EL (cell line): ENCODE measurements around the gene STIM2.
"Not testable (repeated sequence)": the region's sequence is repeated elsewhere in the genome, so short reads cannot be mapped to it uniquely, and the experiment has no call there.

Source experiments
- DNase-seq: peaks from one replicate; pipeline ENCODE4 v3.0.0-alpha.2; 2016

The STIM2 gene

DNA sequence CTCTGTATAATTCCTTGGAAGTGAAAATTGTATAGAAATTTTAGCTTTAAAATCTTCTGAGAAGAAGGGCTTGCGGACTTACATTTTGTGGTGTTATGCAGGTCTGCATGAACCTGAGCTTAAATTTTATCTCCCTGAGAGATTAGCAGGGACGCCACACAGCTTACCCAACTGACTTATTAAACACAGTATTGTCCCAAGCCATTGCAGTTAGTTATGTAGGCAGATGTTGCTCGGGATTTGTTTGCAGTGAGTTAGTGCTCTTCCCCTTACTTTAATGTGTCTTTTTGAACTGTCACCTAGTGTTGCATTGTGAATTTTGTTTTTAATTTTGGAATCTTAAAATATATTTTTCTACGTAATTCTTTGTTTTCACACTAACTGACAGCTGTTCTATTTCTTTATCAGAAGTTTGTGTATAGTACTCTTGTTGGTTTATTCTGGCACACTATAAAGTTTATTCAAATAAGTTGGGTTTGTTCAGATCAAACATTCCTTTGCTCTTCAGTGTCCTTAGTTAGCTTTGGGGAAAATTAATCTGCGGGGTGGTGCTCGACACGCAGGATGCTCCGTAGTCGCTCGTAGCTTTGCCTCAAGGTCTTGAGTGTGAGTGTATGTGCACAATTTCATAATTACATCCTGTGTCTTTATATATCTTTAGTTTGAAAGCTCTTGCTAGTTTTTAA, 145.4 kb downstream of the STIM2 start:
- DNase-seq = peak; percentile 17

GRCh38 chr4:27006646-27007045, 146.0 kb downstream of the STIM2 start:
- no peak for DNase-seq

DNA sequence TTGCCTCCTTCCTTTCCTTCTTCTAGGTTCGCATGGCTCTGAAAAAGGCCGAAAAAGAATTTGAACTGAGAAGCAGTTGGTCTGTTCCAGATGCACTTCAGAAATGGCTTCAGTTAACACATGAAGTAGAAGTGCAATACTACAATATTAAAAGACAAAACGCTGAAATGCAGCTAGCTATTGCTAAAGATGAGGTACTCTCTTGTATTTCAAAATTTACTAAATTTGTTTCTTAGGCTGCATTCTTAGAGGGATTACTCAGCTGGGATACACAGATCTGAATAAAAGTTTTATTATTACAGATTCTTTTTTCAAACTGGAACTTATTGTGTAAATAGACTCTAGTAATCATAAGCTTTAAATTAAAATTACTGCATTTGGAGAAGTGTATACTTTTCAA, 146.9 kb downstream of the STIM2 start:
- DNase-seq = no peak

DNA sequence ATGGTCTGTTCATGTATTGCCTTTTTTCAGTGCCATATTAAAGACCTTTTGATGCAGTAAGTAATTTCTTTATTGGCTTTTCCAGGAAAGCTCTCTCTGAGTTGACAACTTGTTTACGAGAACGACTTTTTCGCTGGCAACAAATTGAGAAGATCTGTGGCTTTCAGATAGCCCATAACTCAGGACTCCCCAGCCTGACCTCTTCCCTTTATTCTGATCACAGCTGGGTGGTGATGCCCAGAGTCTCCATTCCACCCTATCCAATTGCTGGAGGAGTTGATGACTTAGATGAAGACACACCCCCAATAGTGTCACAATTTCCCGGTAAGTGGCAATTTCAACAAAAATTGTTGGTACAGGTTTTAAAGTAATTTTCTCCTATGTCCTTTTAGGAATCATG, 148.0 kb downstream of the STIM2 start:
- no peak for DNase-seq

DNA sequence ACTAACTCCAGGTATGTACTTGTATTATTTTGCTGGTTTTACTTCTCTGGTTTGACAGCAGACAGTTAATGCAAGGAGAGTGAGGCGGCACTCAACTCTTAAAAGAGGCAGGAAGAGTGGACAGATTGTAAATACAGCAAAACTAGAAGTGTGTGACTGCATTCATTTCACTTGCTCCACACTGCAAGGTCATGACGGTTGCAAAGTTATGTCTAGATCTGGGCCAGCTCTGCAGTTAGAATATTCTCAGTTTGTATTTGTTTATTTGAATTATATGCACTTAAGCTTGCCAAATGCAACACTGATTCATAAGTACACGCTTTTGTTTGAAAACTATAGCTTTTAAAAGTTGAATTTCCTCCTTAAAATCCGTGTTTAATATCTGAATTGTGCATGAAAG, 148.9 kb downstream of the STIM2 start:
- DNase-seq = peak; percentile 27

DNA sequence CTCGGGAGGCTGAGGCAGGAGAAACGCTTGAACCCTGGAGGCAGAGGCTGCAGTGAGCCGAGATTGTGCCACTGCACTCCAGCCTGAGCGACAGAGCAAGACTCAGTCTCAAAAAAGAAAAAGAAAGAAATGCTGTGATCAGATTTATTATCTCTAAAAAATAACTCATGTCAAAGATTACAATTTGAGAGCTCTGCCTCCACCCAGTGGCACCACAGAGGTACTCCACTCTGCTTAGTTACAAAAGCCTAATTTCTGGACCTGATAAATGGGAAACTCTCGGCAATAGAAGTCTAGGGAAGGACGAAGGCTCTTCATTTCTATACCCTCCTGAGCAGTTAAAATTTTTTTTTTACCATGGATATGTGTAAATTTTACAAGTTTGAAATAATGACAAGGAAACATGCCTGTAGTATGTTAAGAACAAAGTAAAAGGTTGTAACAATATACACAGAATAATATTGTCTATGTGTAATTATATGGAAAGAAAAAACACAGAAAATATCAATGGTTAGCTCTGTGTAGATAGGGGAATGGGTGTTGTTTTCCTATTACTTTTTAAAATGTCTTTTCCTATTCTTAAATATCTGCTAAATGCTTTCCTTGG, 149.8 kb downstream of the STIM2 start:
- DNase-seq = peak; percentile 67

DNA sequence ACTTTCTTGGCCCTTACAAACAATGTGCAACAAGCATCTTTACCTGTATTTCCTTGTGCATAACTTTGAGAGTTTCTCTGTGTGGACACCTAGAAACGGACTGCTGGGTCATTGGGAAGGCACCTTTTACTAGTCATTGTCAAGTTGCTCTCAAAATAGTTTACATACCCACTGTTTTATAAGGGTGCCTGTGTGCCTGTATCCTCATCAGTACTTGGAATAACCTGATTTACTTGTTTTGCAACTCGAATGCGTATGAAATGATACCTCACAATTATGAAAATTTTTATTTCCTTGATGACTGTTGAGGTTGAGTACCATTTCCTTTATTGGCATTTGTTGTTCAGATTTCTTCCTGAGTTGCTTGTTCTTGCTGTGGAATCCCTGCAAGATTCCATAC, 150.8 kb downstream of the STIM2 start:
- no peak for DNase-seq

DNA sequence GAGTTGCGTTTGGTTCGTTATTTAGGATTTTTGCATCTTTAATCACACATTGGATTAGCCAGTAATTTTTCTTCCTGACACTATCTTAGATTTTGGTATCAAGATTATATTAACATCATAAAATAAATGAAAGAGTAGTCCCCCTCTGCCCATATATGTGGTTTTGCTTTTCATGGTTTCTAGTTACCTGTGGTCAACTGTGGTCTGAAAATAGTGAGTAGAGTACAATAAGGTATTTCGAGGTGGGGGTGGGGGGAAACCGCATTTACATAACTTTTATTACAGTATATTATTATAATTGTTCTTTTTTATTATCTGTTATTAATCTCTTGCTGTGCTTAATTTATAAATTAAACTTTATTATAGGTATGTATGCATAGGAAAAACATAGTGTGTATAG, 152.4 kb downstream of the STIM2 start:
- DNase-seq = no peak

DNA sequence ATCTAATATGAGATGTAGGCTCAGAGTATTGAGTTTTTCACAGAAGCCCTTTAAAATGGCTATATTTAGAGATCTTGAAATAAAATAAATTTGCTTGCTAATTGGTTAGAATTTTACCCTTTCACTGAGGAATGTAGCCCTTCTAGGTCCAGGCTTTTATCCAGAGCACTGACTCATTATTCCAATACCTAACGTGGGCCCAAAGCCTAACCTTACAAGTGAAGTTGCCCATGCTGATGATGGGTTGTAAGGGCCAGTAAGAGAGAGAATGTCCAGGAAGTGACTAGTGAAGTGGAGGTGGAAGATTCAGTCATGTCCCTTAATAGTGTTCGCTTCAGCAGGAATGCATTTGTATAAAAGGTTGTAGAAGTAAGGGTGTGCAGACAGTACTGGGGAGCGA, 155.9 kb downstream of the STIM2 start:
- DNase-seq = peak; percentile 15

DNA sequence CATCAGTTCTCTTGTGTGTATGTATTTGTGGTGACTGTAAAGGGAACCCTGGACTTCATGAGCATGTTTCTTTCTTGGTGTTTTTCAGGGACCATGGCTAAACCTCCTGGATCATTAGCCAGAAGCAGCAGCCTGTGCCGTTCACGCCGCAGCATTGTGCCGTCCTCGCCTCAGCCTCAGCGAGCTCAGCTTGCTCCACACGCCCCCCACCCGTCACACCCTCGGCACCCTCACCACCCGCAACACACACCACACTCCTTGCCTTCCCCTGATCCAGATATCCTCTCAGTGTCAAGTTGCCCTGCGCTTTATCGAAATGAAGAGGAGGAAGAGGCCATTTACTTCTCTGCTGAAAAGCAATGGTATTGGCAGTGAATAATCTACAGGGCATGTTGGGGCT, 157.0 kb downstream of the STIM2 start:
- no peak for DNase-seq

DNA sequence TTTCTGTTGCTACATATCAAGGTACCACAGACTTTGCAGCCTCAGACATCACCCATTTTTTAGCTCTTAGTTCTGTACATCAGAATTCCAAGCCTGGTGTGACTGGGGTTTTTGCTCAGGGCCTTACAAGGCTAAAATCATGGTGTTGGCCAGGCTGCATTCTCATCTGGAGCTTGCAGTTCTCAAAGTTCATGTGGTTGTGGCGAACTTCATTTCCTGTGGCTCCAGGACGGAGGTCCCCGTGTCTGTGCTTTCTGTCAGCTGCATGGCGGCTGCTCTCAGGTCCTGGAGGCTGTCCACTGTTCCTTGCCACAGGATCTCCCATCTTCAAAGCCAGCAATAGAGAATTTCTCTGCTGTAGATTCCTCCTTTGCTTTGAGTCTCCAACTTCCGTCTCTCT, 157.4 kb downstream of the STIM2 start:
- DNase-seq = no peak

- no peak for DNase-seq
These were observed 158.3 kb downstream of the STIM2 start for GRCh38 chr4:27018910-27019309.

DNA sequence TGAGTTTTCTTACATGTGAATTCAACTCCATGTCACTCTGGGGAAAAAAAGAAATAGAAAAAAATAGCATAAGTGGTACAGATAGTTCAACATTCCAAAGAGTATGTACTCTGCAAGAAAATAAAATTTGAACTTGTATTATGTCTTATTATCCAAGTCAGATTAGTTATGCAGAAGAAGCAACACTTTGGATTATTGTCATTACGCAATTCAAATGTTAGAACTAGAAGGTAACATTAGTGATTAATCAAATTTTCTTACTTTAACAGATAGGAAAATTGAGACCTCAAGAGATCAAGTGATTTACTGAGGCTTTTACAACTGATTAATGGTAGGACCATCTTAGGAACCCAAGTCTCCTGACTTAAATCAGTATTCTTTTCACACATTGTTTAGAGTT, 159.1 kb downstream of the STIM2 start:
- DNase-seq = no peak

DNA sequence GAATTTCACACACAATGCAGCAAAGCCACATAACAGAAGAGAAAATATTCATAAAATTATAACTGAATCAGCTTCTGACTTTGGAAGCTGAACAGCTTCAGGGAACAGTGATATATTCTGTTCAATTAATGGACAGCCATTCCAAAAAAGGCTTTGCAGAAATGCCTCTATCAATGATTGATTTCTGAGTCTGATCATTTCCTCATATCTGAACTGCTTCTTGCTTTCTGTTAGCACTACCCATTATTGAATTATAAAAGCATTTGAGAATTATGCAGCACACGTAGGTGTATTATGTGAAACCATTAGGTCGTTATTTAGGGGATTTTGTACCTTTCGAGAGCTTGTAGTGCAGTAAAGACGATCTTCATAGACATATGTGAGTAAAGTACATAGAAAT, 159.6 kb downstream of the STIM2 start:
- DNase-seq = no peak

DNA sequence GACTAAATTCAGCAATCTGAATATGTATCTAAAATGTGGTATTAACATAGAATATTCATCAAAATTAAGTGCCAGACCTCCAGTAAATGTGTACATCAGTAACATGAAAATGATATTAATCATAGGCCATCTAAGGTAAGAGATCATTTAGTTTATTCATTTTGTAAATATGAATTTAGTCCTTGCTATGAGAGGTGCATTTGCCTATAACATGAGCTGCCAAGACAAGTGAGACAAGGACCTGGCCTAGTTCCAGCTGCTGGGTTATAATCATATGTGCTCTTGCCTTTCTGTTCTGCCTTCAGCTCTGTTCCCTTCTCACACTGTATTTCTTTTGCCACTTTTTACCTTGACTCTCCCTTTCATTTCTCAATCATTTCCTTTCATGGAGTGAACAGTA, 160.0 kb downstream of the STIM2 start:
- no peak for DNase-seq

DNA sequence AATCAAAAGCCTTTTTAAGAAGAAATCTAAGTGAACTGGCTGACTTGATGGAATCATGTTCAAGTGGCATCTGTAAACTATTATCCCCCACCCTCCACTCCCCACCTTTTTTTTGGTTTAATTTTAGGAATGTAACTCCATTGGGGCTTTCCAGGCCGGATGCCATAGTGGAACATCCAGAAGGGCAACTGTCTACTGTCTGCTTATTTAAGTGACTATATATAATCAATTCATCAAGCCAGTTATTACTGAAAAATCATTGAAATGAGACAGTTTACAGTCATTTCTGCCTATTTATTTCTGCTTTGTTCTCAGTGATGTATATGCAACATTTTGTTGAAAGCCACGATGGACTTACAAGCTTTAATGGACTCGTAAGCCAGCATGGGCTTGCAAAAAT, 162.3 kb downstream of the STIM2 start:
- DNase-seq = no peak

- no peak for DNase-seq
These were observed 162.7 kb downstream of the STIM2 start for GRCh38 chr4:27023366-27023765.

DNA sequence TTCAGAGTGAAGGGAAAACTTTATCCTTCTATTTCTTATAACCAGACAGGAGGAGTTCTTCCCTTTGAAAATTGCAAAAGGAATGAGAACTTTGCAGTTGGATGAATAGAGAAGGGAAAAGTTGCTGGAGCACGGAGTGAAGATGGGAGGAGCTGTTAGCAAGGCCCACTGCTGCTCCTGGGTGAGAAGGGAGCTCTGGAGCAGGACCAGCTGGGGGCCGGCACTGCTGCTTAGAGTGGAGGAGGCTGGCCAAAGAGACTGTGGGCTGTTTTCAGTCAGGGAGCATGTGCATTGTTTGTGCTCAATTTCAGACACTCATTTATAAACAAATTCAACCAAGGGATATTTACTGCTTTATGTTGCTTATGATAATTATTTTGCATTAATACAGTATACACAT, 164.2 kb downstream of the STIM2 start:
- no peak for DNase-seq

- DNase-seq = no peak
These were observed 166.8 kb downstream of the STIM2 start for GRCh38 chr4:27027428-27027827.

DNA sequence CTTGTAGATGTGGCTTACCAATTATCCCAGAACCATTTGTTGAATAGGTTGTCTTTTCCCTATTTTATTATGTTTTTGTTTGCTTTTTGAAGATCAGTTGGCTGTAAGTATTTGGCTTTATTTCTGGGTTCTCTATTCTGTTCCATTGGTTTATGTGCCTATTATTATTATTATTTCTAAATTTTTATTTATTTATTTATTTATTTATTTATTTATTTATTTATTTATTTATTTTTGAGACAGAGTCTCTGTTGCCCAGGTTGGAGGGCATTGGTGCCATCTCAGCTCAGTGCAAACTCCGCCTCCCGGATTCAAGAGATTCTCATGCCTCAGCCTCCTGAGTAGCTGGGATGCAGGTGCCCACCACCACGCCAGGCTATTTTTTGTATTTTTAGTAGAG, 174.5 kb downstream of the STIM2 start:
- DNase-seq = not testable (repeated sequence)

GRCh38 chr4:27040356-27040755, 179.7 kb downstream of the STIM2 start:
- no peak for DNase-seq

GRCh38 chr4:27042411-27042810, 181.8 kb downstream of the STIM2 start:
- no peak for DNase-seq

- DNase-seq = no peak
These were observed 182.6 kb downstream of the STIM2 start for GRCh38 chr4:27043200-27043599.

GRCh38 chr4:27046851-27047250, 186.2 kb downstream of the STIM2 start:
- no peak for DNase-seq
